A673 (cell line): ENCODE data around the gene EHD4.

ENCODE experiments used
- EZH2 ChIP-seq: fragments of 200-600 bp; sonication (generic); IDR thresholded peaks from 2 replicates; pipeline ENCODE4 v1.6.1; 2017; ENCODE audit warnings: borderline replicate concordance, low read depth, mild to moderate bottlenecking, mixed read lengths, antibody characterized with exemption, low read length; ENCODE audit not compliant: poor library complexity, severe bottlenecking
- TF ChIP-seq, protein P1 (sequence below): fragments of 300-800, 200-600 bp; sonication (generic); conservative IDR thresholded peaks from 2 replicates; pipeline ENCODE4 v1.5.1; 2017; ENCODE audit warnings: low read depth, mild to moderate bottlenecking, antibody characterized with exemption, low read length, moderate library complexity, mixed read lengths

DNA sequence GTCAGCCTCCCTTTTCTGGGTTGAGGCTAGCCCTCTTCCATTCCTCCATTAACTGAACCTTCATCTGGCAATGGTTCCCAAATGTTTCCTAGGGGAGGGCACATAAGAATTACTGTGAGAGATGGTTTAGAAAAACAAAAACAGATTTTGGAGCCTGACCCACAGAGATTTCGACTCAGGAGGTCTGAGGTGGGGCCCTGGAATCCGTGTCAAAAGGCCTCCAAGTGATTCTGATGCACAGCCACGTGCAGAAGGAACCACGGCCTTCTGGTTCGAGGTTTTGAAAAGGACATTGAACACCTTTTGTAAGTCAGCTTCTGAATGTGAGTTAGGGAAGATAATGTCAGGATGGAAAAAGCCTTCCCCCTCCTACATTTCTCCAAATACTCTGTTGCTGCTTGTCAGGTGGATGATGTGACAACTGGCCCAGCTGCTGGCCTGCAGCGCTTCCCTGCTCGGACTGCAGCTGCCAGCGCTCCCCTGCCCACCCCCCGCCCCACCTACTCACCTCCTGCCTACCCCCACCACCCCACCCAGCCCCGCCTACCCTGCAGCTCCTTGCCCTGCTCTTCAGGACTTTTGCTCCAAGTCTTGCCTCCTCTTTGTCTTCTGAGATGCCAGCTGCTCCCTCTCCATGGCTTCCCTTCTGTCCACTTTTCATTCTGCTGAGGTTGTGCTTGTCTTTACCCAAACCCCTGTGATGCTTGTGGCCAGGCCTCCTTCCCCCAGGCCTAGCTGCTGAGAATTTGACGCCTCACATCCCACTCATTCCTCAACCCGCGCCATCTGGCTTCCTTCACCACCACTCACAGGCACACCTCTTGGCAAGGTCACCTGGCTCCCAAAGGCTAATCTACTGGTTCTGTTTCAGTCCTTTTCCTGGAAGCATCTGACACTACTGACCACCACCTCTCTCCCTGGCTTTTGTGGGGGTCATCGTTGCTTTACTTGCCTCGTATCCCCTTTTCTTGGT lies 6.6 kb downstream of the EHD4 start:
- TF ChIP-seq, protein P1, sequence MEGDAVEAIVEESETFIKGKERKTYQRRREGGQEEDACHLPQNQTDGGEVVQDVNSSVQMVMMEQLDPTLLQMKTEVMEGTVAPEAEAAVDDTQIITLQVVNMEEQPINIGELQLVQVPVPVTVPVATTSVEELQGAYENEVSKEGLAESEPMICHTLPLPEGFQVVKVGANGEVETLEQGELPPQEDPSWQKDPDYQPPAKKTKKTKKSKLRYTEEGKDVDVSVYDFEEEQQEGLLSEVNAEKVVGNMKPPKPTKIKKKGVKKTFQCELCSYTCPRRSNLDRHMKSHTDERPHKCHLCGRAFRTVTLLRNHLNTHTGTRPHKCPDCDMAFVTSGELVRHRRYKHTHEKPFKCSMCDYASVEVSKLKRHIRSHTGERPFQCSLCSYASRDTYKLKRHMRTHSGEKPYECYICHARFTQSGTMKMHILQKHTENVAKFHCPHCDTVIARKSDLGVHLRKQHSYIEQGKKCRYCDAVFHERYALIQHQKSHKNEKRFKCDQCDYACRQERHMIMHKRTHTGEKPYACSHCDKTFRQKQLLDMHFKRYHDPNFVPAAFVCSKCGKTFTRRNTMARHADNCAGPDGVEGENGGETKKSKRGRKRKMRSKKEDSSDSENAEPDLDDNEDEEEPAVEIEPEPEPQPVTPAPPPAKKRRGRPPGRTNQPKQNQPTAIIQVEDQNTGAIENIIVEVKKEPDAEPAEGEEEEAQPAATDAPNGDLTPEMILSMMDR: no peak
- no peak for TF ChIP-seq EZH2
